Activated CD8-positive, alpha-beta memory T cell treated with anti-CD3 and anti-CD28 coated beads for 4 hours (primary cell): Measurements from ENCODE around the gene GTPBP6.
A peak's percentile ranks its signal among the peaks of the same experiment; 100 is the strongest.
"Not testable (repeated sequence)": the region's sequence is repeated elsewhere in the genome, so short reads cannot be mapped to it uniquely, and the experiment has no call there.

Experiments used
- DNase-seq, 2 donors: peaks; one replicate each; pipeline ENCODE4 v3.0.0-alpha.2; 2020; ENCODE audit warnings: low read depth in 2 of 2

Gene GTPBP6

GRCh38 chrX:292900-293897 is 25.4 kb downstream of the GTPBP6 start:
- DNase-seq = no peak

DNA sequence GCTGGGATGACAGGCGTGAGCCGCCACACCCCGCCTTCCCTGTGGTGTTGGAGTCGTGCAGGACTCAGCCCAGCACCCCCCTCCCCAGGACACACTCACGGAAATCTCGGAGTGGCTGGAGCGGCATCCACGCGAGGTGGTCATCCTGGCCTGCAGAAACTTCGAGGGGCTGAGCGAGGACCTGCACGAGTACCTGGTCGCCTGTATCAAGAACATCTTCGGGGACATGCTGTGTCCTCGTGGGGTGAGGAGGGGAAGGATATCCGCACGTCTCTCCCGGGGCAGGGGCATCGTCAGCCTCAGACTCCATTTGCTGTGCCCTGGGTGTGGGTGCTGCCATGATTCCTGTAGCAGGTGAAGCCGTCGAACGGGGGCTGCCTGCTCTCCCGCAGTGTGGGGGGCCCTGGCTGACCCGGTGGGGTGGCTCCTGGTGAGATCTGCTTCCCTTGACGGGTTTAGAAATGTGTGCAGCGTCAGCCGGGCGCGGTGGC is 27.1 kb downstream of the GTPBP6 start:
- DNase-seq = no peak

DNA sequence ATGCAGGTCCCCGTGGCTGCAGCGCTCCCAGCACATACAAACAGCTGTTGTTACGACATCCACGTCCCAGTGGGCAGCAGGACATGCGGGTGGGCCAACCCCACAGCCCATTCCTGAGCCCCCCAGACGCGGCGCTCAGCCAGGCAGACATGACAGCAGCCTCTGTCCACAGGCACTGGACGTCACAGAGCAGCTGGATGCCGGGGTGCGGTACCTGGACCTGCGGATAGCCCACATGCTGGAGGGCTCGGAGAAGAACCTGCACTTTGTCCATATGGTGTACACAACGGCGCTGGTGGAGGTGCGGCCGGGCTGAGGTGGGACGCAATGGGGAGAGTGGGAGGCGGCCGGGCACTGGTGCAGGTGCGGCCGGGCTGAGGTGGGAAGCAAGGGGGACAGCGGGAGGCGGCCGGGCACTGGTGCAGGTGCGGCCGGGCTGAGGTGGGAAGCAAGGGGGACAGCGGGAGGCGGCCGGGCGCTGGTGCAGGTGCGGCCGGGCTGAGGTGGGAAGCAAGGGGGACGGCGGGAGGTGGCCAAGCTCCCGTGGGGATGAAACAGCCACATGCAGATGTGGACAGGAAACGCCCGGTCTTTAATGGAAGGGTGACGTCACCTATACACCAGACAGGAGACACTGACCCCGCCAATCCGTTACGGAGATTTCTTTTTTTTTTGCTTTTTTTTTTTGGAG is 28.0 kb downstream of the GTPBP6 start:
- DNase-seq = no peak

DNA sequence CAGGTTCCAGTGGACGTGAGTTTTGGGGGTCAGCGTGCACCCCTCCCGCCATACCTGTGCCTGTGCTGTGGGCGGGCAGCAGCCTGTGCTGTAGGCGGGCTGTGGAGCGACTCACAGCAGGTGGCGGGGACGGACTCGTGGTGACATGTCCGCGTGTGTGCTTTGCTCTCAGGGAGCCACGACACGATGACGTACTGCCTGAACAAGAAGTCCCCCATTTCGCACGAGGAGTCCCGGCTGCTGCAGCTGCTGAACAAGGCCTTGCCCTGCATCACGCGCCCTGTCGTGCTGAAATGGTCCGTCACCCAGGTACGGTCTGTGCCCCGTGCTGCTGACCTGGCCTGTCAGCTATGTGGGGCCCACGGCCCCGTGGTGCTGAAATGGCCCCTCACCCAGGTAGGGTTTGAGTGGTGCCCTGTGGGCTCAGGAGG is 30.0 kb downstream of the GTPBP6 start:
- DNase-seq = no peak

DNA sequence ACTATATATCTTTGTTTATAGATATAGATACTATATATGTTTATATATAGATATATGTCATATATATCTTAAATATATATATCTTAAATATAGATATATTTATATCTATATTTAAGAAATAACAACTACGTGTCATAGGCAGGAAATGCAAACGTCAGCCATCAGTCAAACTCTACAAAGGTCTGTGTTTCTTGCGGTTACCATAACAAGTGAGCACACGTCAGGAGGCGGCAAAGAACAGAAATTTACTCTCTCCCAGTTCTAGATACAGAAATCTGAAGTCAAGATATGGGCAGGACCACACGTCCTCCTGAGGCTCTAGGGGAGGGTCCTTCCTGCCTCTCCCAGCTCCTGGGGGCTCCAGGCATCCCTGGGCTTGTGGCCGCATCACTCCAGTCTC is 30.9 kb downstream of the GTPBP6 start:
- DNase-seq = no peak

DNA sequence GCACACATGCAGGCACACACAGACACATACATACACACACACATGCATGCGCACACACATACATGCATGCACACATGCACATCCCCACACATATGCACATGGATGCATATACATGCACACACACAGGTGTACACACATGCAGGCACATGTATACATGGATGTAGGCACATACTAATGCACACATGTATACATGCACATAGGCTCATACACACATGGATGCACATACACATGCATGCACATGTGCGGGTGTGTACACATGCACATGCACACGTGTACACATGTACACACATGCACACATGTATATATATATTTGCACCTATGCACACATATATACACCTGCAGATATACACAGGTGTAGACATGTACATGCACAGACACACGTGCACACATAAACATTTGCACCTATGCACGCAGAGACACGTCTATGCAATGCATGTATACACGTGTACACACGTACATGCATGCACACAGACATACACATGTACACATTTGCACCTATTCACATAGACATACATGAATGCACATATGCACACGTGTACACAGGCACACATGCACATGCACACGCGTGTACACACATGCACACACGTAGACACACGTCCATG is 33.4 kb downstream of the GTPBP6 start:
- DNase-seq = no peak

DNA sequence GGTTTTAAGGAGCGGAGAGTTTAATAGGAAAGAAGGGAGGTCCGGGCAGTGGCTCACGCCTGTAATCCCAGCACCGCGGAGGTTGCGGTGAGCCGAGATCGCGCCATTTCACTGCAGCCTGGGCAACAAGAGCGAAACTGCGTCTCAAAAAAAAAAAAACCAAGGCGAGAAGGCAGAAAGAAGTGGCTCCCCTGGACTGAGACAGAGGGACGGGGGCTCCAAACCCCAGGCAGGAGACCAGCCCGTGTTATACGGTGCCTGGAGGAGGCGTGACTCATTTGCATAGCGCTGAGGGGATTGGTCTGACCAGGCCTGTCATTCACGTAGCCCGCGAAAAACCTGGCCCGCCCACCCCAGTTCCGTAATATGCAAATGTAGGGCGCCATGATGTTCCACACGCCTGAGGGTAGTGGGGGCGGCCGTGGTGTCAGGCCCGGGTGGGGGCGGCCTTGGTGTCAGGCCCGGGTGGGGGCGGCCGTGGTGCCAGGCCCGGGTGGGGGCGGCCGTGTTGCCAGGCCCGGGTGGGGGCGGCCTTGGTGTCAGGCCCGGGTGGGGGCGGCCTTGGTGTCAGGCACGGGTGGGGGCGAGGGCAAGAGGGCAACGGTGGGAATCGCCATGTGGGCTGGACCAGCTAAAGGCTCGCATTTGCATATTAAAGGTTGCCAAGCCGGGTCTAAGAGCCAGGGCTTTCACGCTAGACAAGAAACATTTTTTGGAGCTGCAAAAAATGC is 35.3 kb downstream of the GTPBP6 start:
- DNase-seq = peak; percentile 83 to 89

- not testable (repeated sequence) for DNase-seq
These were observed 36.5 kb downstream of the GTPBP6 start for GRCh38 chrX:282000-282681.

- no peak for DNase-seq
These were observed 37.2 kb downstream of the GTPBP6 start, which contains the start of gene PLCXD1 for GRCh38 chrX:281166-281999. TSS of gene PLCXD1 (plus strand) at chrX:281381. CDS start at chrX:284188, 2,807 bp downstream.

GRCh38 chrX:280722-281121 is 37.9 kb downstream of the GTPBP6 start:
- not testable (repeated sequence) for DNase-seq

DNA sequence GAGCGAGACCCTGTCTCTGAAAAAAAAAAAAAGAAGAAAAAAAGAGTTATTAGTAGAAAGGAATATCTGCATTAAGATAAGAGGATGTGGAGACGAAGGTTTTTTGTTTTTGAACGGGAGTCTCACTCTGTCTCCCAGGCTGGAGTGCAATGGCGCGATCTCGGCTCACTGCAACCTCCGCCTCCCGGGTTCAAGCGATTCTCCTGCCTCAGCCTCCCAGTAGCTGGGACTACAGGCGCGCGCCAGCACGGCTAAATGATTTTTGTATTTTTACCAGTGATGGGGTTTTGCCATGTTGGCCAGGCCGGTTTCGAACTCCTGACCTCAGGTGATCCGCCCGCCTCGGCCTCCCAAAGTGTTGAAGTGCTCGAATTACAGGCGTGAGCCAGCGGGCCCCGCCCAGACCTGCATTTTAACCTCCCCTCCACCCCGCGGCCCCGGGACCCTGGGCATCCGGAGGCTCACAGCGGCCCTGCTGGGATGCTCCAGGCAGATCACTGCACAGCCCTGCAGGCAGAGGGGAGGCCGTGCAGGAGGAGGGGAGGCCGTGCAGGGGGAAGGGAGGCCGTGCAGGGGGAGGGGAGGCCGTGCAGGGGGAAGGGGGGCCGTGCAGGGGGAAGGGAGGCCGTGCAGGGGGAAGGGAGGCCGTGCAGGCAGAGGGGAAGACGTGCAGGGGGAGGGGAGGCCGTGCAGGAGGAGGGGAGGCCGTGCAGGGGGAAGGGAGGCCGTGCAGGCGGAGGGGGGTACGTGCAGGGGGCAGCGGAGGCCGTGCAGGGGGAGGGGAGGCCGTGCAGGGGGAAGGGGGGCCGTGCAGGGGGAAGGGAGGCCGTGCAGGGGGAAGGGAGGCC is 38.6 kb downstream of the GTPBP6 start:
- DNase-seq = not testable (repeated sequence)

- no peak for DNase-seq
These were observed 41.9 kb downstream of the GTPBP6 start for GRCh38 chrX:276581-277201.

DNA sequence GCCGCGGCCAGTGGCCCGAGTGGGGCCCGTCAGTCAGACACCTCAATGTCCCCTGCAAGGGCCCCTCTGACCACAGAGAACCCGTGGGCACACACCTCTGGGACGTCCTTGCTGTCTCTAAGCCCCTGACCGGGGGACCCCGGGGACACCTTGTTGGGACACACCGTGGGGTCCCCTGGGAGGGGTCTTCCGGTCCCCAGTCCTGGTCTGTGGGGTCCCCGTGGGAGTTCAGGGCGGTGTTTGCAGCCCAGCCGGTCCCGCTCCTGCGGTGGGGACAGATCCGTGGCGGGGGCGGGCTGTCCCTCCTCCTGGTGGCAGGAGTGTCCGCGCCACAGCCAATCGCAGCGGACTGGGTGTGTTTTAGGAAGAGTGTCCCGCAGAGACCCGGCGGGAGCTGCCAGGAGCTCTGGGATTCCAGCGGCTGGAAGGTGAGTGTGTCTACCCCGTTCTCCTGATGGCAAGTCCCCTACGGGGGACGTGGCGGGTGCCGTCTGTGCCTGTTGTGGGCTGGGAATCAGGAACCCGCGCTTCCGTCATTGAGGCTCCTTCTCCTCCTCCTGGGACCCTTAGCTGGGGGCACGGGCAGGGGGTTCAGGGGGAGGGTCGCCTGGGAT is 42.5 kb downstream of the GTPBP6 start:
- no peak for DNase-seq

GRCh38 chrX:275476-275966 is 43.1 kb downstream of the GTPBP6 start:
- DNase-seq = no peak

GRCh38 chrX:274904-275475 is 43.6 kb downstream of the GTPBP6 start:
- no peak for DNase-seq

- no peak for DNase-seq
These were observed 47.7 kb downstream of the GTPBP6 start for GRCh38 chrX:270848-271367.

- DNase-seq = no peak
These were observed 50.8 kb downstream of the GTPBP6 start for GRCh38 chrX:267771-268261.
